DOHH2 (cell line): Measurements from ENCODE around the gene SPECC1L.

Experiments
- H3F3A ChIP-seq: fragments of 200-600 bp; sonication (generic), shearing (Covaris generic); 2 replicates; pipeline ENCODE4 v1.6.0; 2016; ENCODE audit warnings: antibody characterized with exemption, mild to moderate bottlenecking; ENCODE audit not compliant: control insufficient read depth, insufficient read depth
- H3K27ac ChIP-seq: fragments of 200-600 bp; sonication (generic); 2 replicates; pipeline ENCODE4 v1.5.1; 2014; ENCODE audit warnings: low read depth, mild to moderate bottlenecking, low read length, moderate library complexity
- H3K27me3 ChIP-seq: fragments of 200-600 bp; sonication (generic); 2 replicates; pipeline ENCODE4 v1.6.1; 2014; ENCODE audit warnings: mild to moderate bottlenecking, low read length, mixed read lengths; ENCODE audit not compliant: control insufficient read depth
- H3K36me3 ChIP-seq: fragments of 200-600 bp; sonication (generic); 2 replicates; pipeline ENCODE4 v1.6.1; 2014; ENCODE audit warnings: mild to moderate bottlenecking, low read length, moderate library complexity, mixed read lengths; ENCODE audit not compliant: control insufficient read depth
- H3K4me1 ChIP-seq: fragments of 200-600 bp; sonication (generic); 2 replicates; pipeline ENCODE4 v1.6.1; 2014; ENCODE audit warnings: mild to moderate bottlenecking, low read length, mixed read lengths; ENCODE audit not compliant: control insufficient read depth
- H3K4me2 ChIP-seq: fragments of 200-600 bp; sonication (generic); 2 replicates; pipeline ENCODE4 v1.6.0; 2014; ENCODE audit warnings: mild to moderate bottlenecking, low read length, moderate library complexity
- H3K4me3 ChIP-seq: fragments of 200-600 bp; sonication (generic); 2 replicates; pipeline ENCODE4 v1.5.1; 2014; ENCODE audit warnings: mild to moderate bottlenecking, low read length, mixed read lengths
- H3K79me2 ChIP-seq: fragments of 200-600 bp; sonication (generic); 2 replicates; pipeline ENCODE4 v1.6.1; 2014; ENCODE audit warnings: mild to moderate bottlenecking, low read length, mixed read lengths; ENCODE audit not compliant: control insufficient read depth
- H3K9me2 ChIP-seq: fragments of 200-600 bp; sonication (generic); replicated peaks from 2 replicates; pipeline ENCODE4 v1.6.1; 2014; ENCODE audit warnings: mild to moderate bottlenecking, low read length, mixed read lengths; ENCODE audit not compliant: control insufficient read depth
- H3K9me3 ChIP-seq: fragments of 200-600 bp; sonication (generic); 2 replicates; pipeline ENCODE4 v1.6.1; 2014; ENCODE audit warnings: antibody characterized with exemption, low read length, mixed read lengths; ENCODE audit not compliant: control insufficient read depth, insufficient read depth
- H4K20me1 ChIP-seq: fragments of 200-600 bp; sonication (generic); 2 replicates; pipeline ENCODE4 v1.6.0; 2014; ENCODE audit warnings: low read depth, mild to moderate bottlenecking, antibody characterized with exemption, low read length, moderate library complexity; ENCODE audit not compliant: control insufficient read depth, insufficient read depth
- EZH2phosphoT487 ChIP-seq: fragments of 200-600 bp; sonication (generic); IDR thresholded peaks from 2 replicates; pipeline ENCODE4 v1.6.1; 2017; ENCODE audit warnings: borderline replicate concordance, mild to moderate bottlenecking, antibody characterized with exemption, low read length, moderate library complexity, mixed read lengths
- TF ChIP-seq, protein P1 (sequence below): fragments of 200-600 bp; sonication (generic); IDR thresholded peaks from one replicate; pipeline ENCODE4 v1.5.1; 2014; ENCODE audit warnings: antibody characterized with exemption, mild to moderate bottlenecking, low read depth, low read length; ENCODE audit not compliant: poor library complexity, severe bottlenecking

SPECC1L gene

GRCh38 chr22:24289114-24289513 lies 18.5 kb downstream of the SPECC1L start:
- H3F3A ChIP-seq, result no peaks in the 10 kb centered on the region
- H3K4me3 ChIP-seq, result no peak overlapping the region
- H3K9me3 ChIP-seq, result no peaks in the 10 kb centered on the region
- H3K4me2 ChIP-seq, result no peak overlapping the region
- TF ChIP-seq EZH2phosphoT487, result no peak
- TF ChIP-seq, protein P1, sequence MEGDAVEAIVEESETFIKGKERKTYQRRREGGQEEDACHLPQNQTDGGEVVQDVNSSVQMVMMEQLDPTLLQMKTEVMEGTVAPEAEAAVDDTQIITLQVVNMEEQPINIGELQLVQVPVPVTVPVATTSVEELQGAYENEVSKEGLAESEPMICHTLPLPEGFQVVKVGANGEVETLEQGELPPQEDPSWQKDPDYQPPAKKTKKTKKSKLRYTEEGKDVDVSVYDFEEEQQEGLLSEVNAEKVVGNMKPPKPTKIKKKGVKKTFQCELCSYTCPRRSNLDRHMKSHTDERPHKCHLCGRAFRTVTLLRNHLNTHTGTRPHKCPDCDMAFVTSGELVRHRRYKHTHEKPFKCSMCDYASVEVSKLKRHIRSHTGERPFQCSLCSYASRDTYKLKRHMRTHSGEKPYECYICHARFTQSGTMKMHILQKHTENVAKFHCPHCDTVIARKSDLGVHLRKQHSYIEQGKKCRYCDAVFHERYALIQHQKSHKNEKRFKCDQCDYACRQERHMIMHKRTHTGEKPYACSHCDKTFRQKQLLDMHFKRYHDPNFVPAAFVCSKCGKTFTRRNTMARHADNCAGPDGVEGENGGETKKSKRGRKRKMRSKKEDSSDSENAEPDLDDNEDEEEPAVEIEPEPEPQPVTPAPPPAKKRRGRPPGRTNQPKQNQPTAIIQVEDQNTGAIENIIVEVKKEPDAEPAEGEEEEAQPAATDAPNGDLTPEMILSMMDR, result no peak
- peaks cover 24% of the 10 kb centered on the region; the same call in 1 of the 2 replicates for H4K20me1 ChIP-seq
- H3K79me2 ChIP-seq, result peaks cover 90% of the 10 kb centered on the region
- peaks cover 28% of the 10 kb centered on the region for H3K36me3 ChIP-seq
- no peaks in the 10 kb centered on the region for H3K9me2 ChIP-seq
- H3K27ac ChIP-seq, result no peak overlapping the region
- peaks cover 20% of the 10 kb centered on the region for H3K4me1 ChIP-seq
- H3K27me3 ChIP-seq, result no peaks in the 10 kb centered on the region

- Histone ChIP-seq H3K9me3 (no peaks in the 10 kb centered on the region), H3K27me3 (no peaks in the 10 kb centered on the region), H3F3A (no peaks in the 10 kb centered on the region), H3K4me1 (peaks cover 18% of the 10 kb centered on the region), H3K4me3 (no peak overlapping the region), H3K4me2 (no peak overlapping the region), H3K36me3 (peaks cover 26% of the 10 kb centered on the region), H4K20me1 (peaks cover 23% of the 10 kb centered on the region; the same call in 1 of the 2 replicates), H3K79me2 (peaks cover 90% of the 10 kb centered on the region), H3K9me2 (no peaks in the 10 kb centered on the region), H3K27ac (no peak overlapping the region)
- TF ChIP-seq EZH2phosphoT487, result no peak
- TF ChIP-seq, protein P1, result no peak
Observed at GRCh38 chr22:24289741-24290163, 19.1 kb downstream of the SPECC1L start.

DNA sequence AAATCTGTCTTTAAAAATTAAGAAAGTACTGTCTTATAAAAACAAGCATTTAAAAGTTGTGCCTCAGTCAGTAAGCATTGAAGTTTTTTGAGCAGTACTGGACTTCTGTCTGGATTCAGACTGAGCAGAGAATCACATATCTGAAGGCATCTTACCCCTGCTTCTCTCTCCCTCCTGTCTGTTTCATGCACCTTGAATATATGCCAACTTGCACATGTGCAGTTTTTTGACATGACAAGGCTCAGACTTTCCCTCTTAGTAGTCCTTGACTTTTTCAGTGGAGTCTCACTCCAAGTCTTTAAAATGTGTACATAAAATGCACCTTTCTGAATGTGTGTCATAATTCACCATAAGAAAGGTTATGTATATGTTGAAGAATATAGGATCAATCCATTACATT lies 19.8 kb downstream of the SPECC1L start:
- Histone ChIP-seq H3K4me1 (peaks cover 14% of the 10 kb centered on the region), H3K9me3 (no peaks in the 10 kb centered on the region), H3F3A (no peaks in the 10 kb centered on the region), H3K4me3 (no peak overlapping the region), H3K9me2 (no peaks in the 10 kb centered on the region), H4K20me1 (peaks cover 18% of the 10 kb centered on the region; the same call in 1 of the 2 replicates), H3K79me2 (peaks cover 86% of the 10 kb centered on the region), H3K27me3 (no peaks in the 10 kb centered on the region), H3K27ac (no peak overlapping the region), H3K36me3 (peaks cover 21% of the 10 kb centered on the region), H3K4me2 (no peak overlapping the region)
- TF ChIP-seq, protein P1, result no peak
- TF ChIP-seq EZH2phosphoT487, result no peak
